Glutamatergic neuron (in vitro differentiated cells): Measurements from ENCODE around the gene MYL9. TPM values are rescaled to one million over a fixed set of nuclear protein-coding genes. Genes with fewer than 3 reads are reported as not detected.

Experiments used
- DNase-seq: peaks from one replicate; pipeline ENCODE4 v3.0.0; 2022
- H3K27ac Mint-ChIP-seq: one replicate; pipeline ENCODE4 v1.8.0; 2020; ENCODE audit warnings: mild to moderate bottlenecking, mixed read lengths, inconsistent platforms; ENCODE audit not compliant: unreplicated experiment
- H3K27me3 Mint-ChIP-seq: one replicate; pipeline ENCODE4 v1.8.0; 2020; ENCODE audit warnings: mild to moderate bottlenecking, moderate library complexity, mixed read lengths, inconsistent platforms; ENCODE audit not compliant: unreplicated experiment
- H3K36me3 Mint-ChIP-seq: one replicate; pipeline ENCODE4 v1.8.0; 2020; ENCODE audit warnings: mild to moderate bottlenecking, mixed read lengths, inconsistent platforms; ENCODE audit not compliant: unreplicated experiment
- H3K4me1 Mint-ChIP-seq: one replicate; pipeline ENCODE4 v1.8.0; 2020; ENCODE audit warnings: mild to moderate bottlenecking, low read depth, mixed read lengths, inconsistent platforms; ENCODE audit not compliant: unreplicated experiment
- H3K4me3 Mint-ChIP-seq: one replicate; pipeline ENCODE4 v1.8.0; 2020; ENCODE audit warnings: mild to moderate bottlenecking, mixed read lengths, inconsistent platforms; ENCODE audit not compliant: unreplicated experiment
- H3K9me3 Mint-ChIP-seq: one replicate; pipeline ENCODE4 v1.8.0; 2020; ENCODE audit warnings: mild to moderate bottlenecking, moderate library complexity, mixed read lengths, inconsistent platforms; ENCODE audit not compliant: unreplicated experiment
- CTCF ChIP-seq: fragments of 200-600 bp; sonication (generic); IDR thresholded peaks from one replicate; pipeline ENCODE4 v1.5.0; 2021; ENCODE audit not compliant: partially characterized antibody, unreplicated experiment
- long read RNA-seq: library from polyadenylated mRNA; unstranded; transcript quantifications from one replicate; pipeline ENCODE4 v2.0.0, GENCODE V29; 2020; ENCODE audit not compliant: unreplicated experiment
- total RNA-seq: library from RNA; stranded (reverse); fragmentation: NEBNext Ultra II Directional; extraction: Animal tissue kit (Norgen Biotek cat#: 25700); gene quantifications from one replicate; pipeline ENCODE4 v1.2.1, GENCODE V29; 2021; ENCODE audit not compliant: unreplicated experiment

MYL9 gene
- total RNA-seq, result 2.0 TPM
- long read RNA-seq, result 0 reads

DNA sequence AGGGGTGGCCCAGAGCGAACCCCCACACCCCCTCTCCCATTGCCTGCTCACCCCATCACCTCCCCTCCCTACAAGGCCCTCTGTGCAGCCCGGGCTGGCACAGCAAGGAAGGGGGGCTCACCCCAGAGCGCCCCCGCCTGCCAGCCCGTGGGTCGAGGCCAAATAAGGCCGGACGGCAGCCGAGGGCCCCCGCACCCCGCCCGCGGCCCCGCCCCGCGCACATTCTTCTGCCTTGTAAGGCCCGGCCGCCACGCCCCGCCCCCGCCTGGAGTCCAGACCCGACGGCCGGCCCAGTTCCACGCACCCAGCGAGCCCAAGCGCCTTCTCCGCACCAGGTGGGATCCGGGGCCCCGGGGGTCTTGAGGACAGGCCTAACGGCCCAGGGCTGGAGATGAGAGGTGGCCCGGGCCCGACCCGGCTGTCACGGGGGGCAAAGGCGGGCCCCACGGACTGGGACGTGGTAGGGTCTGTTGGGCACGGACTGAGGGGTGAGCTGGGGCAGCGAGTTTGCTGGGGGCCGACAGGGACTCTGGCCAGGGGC is at the start of gene MYL9:
MYL9 (plus strand) TSS at position 293 of the 541 bp plus-strand sequence. CDS start 3,366 bp downstream, outside the sequence.
- Mint-ChIP-seq H3K27me3 (peaks cover 6% of the 10 kb centered on the region), H3K4me3 (peak within 1 kb of the TSS; percentile 12), H3K36me3 (no peaks in the 10 kb centered on the region), H3K27ac (no peak within 1 kb of the TSS), H3K9me3 (peaks cover 6% of the 10 kb centered on the region), H3K4me1 (no peaks in the 10 kb centered on the region)
- peak; percentile 43 for DNase-seq
- TF ChIP-seq CTCF, result no peak

DNA sequence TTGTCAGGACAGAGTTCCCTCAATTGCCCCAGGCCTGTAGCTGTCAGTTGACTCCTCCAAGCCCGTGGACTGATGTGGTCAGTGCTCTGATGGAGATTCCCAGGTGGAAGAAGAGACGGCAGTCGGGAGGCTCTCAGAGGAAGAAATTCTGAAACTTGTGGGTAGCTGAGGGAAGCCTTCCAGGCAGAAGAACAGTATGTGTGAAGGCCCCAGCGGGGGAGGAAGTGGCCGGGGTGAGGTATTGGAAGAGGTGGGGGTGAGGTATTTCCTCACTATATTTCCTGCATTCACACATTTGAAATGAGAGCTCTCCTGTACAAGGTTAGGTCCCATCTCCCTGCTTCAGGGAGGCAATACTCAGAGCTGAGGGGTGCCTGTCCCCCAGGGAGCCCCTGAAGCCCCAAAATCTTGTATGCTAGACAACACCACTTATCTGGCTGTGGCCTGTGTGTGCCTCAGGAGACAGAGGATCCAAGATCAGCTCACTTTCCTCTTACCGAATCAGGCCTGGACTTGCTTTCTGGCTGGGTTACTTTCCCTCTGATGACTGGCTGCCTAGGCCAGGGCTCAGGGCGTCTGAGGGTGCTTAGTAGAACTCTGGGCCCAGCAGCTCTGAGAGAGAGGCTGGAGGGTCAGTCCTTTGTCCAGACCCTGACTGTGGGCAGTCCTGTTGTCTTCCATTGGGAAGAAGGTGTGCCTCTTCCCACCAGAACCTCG is 49.3 kb upstream of the MYL9 start:
- H3K4me3 Mint-ChIP-seq, result no peak overlapping the region
- no peak for DNase-seq
- H3K36me3 Mint-ChIP-seq, result no peaks in the 10 kb centered on the region
- no peak overlapping the region for H3K27ac Mint-ChIP-seq
- no peak for TF ChIP-seq CTCF
- peaks cover 18% of the 10 kb centered on the region for H3K4me1 Mint-ChIP-seq
- H3K27me3 Mint-ChIP-seq, result peaks cover 13% of the 10 kb centered on the region
- H3K9me3 Mint-ChIP-seq, result peaks cover 6% of the 10 kb centered on the region

GRCh38 chr20:36493051-36493800 is 48.1 kb upstream of the MYL9 start:
- no peaks in the 10 kb centered on the region for H3K36me3 Mint-ChIP-seq
- H3K4me3 Mint-ChIP-seq, result no peak overlapping the region
- H3K27ac Mint-ChIP-seq, result no peak overlapping the region
- H3K27me3 Mint-ChIP-seq, result peaks cover 13% of the 10 kb centered on the region
- peaks cover 6% of the 10 kb centered on the region for H3K9me3 Mint-ChIP-seq
- DNase-seq, result peak; percentile 47
- TF ChIP-seq CTCF, result no peak
- peaks cover 18% of the 10 kb centered on the region for H3K4me1 Mint-ChIP-seq

- Mint-ChIP-seq H3K36me3 (no peaks in the 10 kb centered on the region), H3K4me1 (peaks cover 18% of the 10 kb centered on the region), H3K4me3 (no peak overlapping the region), H3K27ac (peak overlapping the region; percentile 28), H3K27me3 (peaks cover 13% of the 10 kb centered on the region), H3K9me3 (peaks cover 6% of the 10 kb centered on the region)
- DNase-seq, result no peak
- TF ChIP-seq CTCF, result no peak
Measured at GRCh38 chr20:36493801-36494114, 47.6 kb upstream of the MYL9 start.
